GM12878 (cell line): ENCODE data around the gene AMPH. TPM values are rescaled to one million over a fixed set of nuclear protein-coding genes. Genes with fewer than 3 reads are reported as not detected.

ENCODE experiments used
- ATAC-seq: fragments of 200-7000 bp; cut with Tn5 transposase; 3 replicates; pipeline ENCODE4 v1.9.1; 2020; ENCODE audit warnings: mild to moderate bottlenecking, moderate library complexity
- BruUV-seq: library from RNA; stranded (reverse); fragments of 400-500 nt; replicated peaks from 2 replicates; lab custom pipeline; 2021; lab: Mats Ljungman, UMichigan
- CTCF ChIA-PET: fragments of 300-600 bp; sonication (Branson Sonifier 250); formaldehyde crosslinking; extraction: SDS; loops from one replicate; lab custom pipeline; 2021; ENCODE audit warnings: inconsistent platforms; lab: Yijun Ruan, JAX
- POLR2A ChIA-PET: fragments of 350-600 bp; formaldehyde crosslinking; extraction: SDS; loops from one replicate; lab custom pipeline; 2021; ENCODE audit warnings: inconsistent platforms; lab: Charles Lee
- RAD21 ChIA-PET: fragments of 300-600 bp; sonication (Branson Sonifier 250); formaldehyde crosslinking; loops from one replicate; lab custom pipeline; 2023; ENCODE audit warnings: antibody characterized with exemption; ENCODE audit not compliant: unreplicated experiment; lab: Charles Lee
- SMC1A ChIA-PET: fragments of 300-600 bp; sonication (Branson Sonifier 250); formaldehyde crosslinking; loops from one replicate; lab custom pipeline; 2023; ENCODE audit not compliant: unreplicated experiment, uncharacterized antibody; lab: Charles Lee
- DNase-seq: peaks from one replicate; pipeline ENCODE4 v3.0.0-alpha.2; 2011; ENCODE audit warnings: low read depth, low spot score
- FAIRE-seq: peaks from 3 replicates; lab custom pipeline; 2011; peaks lifted over from hg19 to GRCh38; lab: Jason Lieb, UNC
- H2AFZ ChIP-seq: 2 replicates; pipeline ENCODE4 v1.6.0; 2011; ENCODE audit warnings: low read depth, low read length, control low read depth; ENCODE audit not compliant: control insufficient read depth
- H3K27ac ChIP-seq: 2 replicates; pipeline ENCODE4 v1.5.1; 2011; ENCODE audit warnings: control low read depth; ENCODE audit not compliant: control insufficient read depth, insufficient read depth
- H3K27me3 ChIP-seq, 2 experiments: replicated peaks in 1 of 2; 2 replicates each; pipeline versions ENCODE4 v1.6.0 to v1.6.1; 2011; ENCODE audit warnings: low read length in 1 of 2; ENCODE audit not compliant: control insufficient read depth in 2 of 2, insufficient read depth in 2 of 2
- H3K36me3 ChIP-seq, 2 experiments: 2 replicates each; pipeline ENCODE4 v1.5.1; 2011; ENCODE audit warnings: low read length in 1 of 2; ENCODE audit not compliant: control insufficient read depth in 2 of 2, insufficient read depth in 2 of 2
- H3K4me1 ChIP-seq: 2 replicates; pipeline ENCODE4 v1.6.1; 2011; ENCODE audit warnings: mild to moderate bottlenecking, low read length, moderate library complexity, mixed read lengths; ENCODE audit not compliant: control insufficient read depth, insufficient read depth
- H3K4me2 ChIP-seq: 2 replicates; pipeline ENCODE4 v1.6.0; 2011; ENCODE audit warnings: control low read depth; ENCODE audit not compliant: control insufficient read depth, insufficient read depth
- H3K4me3 ChIP-seq: fragments of 200-600 bp; sonication (generic); 2 replicates; pipeline ENCODE4 v1.5.1; 2016
- H3K79me2 ChIP-seq: 2 replicates; pipeline ENCODE4 v1.6.0; 2011; ENCODE audit warnings: low read length; ENCODE audit not compliant: control insufficient read depth, insufficient read depth
- H3K9ac ChIP-seq: 2 replicates; pipeline ENCODE4 v1.8.0; 2011; ENCODE audit warnings: low read length, control low read depth, mixed read lengths; ENCODE audit not compliant: control insufficient read depth, insufficient read depth
- H3K9me3 ChIP-seq: replicated peaks from 3 replicates; pipeline ENCODE4 v1.5.1; 2011; ENCODE audit warnings: mild to moderate bottlenecking, low read length; ENCODE audit not compliant: control insufficient read depth, insufficient read depth
- H4K20me1 ChIP-seq: 2 replicates; pipeline ENCODE4 v1.6.0; 2011; ENCODE audit not compliant: control insufficient read depth, insufficient read depth
- BHLHE40 ChIP-seq, 2 experiments: fragments of 450-650 bp in 1 of 2; IDR thresholded peaks; 2 replicates each; pipeline ENCODE4 v1.6.1; 2011 to 2017; ENCODE audit warnings: low read depth in 2 of 2, borderline replicate concordance in 1 of 2, improper control_type of control experiment in 1 of 2, low read length in 1 of 2, mild to moderate bottlenecking in 1 of 2
- E2F4 ChIP-seq: IDR thresholded peaks from 2 replicates; pipeline ENCODE4 v1.6.1; 2012; ENCODE audit warnings: low read depth, low read length, improper control_type of control experiment
- HDAC6 ChIP-seq: fragments of 200-600 bp; sonication (generic); IDR thresholded peaks from one replicate; pipeline ENCODE4 v1.8.0; 2017; ENCODE audit warnings: antibody characterized with exemption; ENCODE audit not compliant: unreplicated experiment
- MYB ChIP-seq: fragments of 150-350 bp; IDR thresholded peaks from 2 replicates; pipeline ENCODE4 v1.6.1; 2014; ENCODE audit warnings: mild to moderate bottlenecking, low read depth, low read length, borderline replicate concordance
- PML ChIP-seq: IDR thresholded peaks from 2 replicates; pipeline ENCODE4 v1.6.1; 2012; ENCODE audit warnings: low read length, inconsistent platforms
- POLR2AphosphoS5 ChIP-seq: IDR thresholded peaks from 2 replicates; pipeline ENCODE4 v1.6.1; 2011; ENCODE audit warnings: mild to moderate bottlenecking, low read length, inconsistent platforms
- SMC3 ChIP-seq: IDR thresholded peaks from 2 replicates; pipeline ENCODE4 v1.6.1; 2011; ENCODE audit warnings: low read length, improper control_type of control experiment, borderline replicate concordance
- SREBF1 ChIP-seq: IDR thresholded peaks from 2 replicates; pipeline ENCODE4 v1.6.1; 2012; ENCODE audit warnings: mild to moderate bottlenecking, low read length
- ZZZ3 ChIP-seq: IDR thresholded peaks from 2 replicates; pipeline ENCODE4 v1.6.1; 2011; ENCODE audit warnings: low read depth; ENCODE audit not compliant: control insufficient read depth, insufficient read length
- WGBS: methylation state at CpG from one replicate; pipeline ENCODE4 v1.1.6; 2016; ENCODE audit warnings: low lambda C conversion rate; ENCODE audit not compliant: insufficient replicate concordance, insufficient coverage; ENCODE audit errors: missing lambda C conversion rate; 5-methylcytosine and 5-hydroxymethylcytosine counted together
- in situ Hi-C: fragments of 300-500 bp; cut with MboI; formaldehyde crosslinking; loops from 9 replicates; pipeline ENCODE4 v1.14.3; 2018; ENCODE audit warnings: mixed read lengths
- intact Hi-C: fragments of 100-400 bp; cut with micrococcal nuclease; formaldehyde crosslinking; loops from one replicate; pipeline ENCODE4 v1.14.2; 2022; ENCODE audit not compliant: unreplicated experiment
- polyA plus RNA-seq, 11 experiments: library from polyadenylated mRNA; depleted of rRNA in 4 of 11; unstranded in 6 of 11; stranded (reverse) in 5 of 11; fragments of >200 nt; fragmentation: Nextera tagmentation in 4 of 11; fragmentation: Illumina TruSeq in 1 of 11; extraction: Ambion mirVana in 4 of 11; extraction: Trizol in 1 of 11; gene quantifications; 1 replicate in 1 of 11; 2 replicates in 10 of 11; pipeline versions ENCODE4 v1.2.1 to v1.2.3, GENCODE V29; 2011 to 2016; ENCODE audit warnings: inconsistent platforms in 2 of 11, missing spikeins in 2 of 11, low read depth in 1 of 11
- total RNA-seq, 4 experiments: library from RNA; depleted of rRNA in 3 of 4; stranded (reverse); fragments of >200 nt in 3 of 4; fragmentation: Illumina TruSeq in 1 of 4; extraction: Trizol in 1 of 4; gene quantifications; 2 replicates each; pipeline versions ENCODE4 v1.2.1 to v1.2.3, GENCODE V29; 2013 to 2021
- TF ChIP-seq, protein P1 (sequence below): fragments of 450-650 bp; IDR thresholded peaks from 2 replicates; pipeline ENCODE4 v1.6.1; 2017; ENCODE audit warnings: low read depth, mild to moderate bottlenecking, moderate library complexity
- TF ChIP-seq, protein P2 (sequence below): fragments of 450-650 bp; IDR thresholded peaks from 2 replicates; pipeline ENCODE4 v1.6.1; 2017; ENCODE audit warnings: mild to moderate bottlenecking
- TF ChIP-seq, protein P3 (sequence below): fragments of 450-650 bp; IDR thresholded peaks from 2 replicates; pipeline ENCODE4 v1.6.1; 2016; ENCODE audit warnings: mild to moderate bottlenecking

AMPH gene
- total and polyA plus RNA-seq, 10 of the 15 experiments (the other 5 are each of a cell fraction or from before 2014, with no cell fraction given): 0.03 to 0.24 (median 0.08) TPM; not detected in 2

- Histone ChIP-seq H3K27ac (no peak overlapping the region), H3K9ac (no peak overlapping the region), H4K20me1 (no peaks in the 10 kb centered on the region), H3K4me3 (no peak overlapping the region), H3K9me3 (no peaks in the 10 kb centered on the region), H2AFZ (no peak overlapping the region), H3K4me2 (no peak overlapping the region), H3K79me2 (no peaks in the 10 kb centered on the region), H3K4me1 (no peaks in the 10 kb centered on the region)
- DNase-seq: no peak
- ChIA-PET POLR2A (no interaction called here), SMC1A (no interaction called here), RAD21 (interaction anchor here (1.3 kb wide), 1 partner anchor 54 kb away, joined by 3 read pairs; no protein-coding TSS in a partner anchor), CTCF (no interaction called here)
- intact Hi-C loops (no loop called here), in situ Hi-C loops (no loop called here)
- WGBS: 26% methylated on average over 1 of the region's 1 CpG
- TF ChIP-seq POLR2AphosphoS5: no peak
- TF ChIP-seq HDAC6: no peak
- TF ChIP-seq BHLHE40 (IDR thresholded peaks at IDR 0.05; ENCODE audit: borderline replicate concordance in 1 of 2, low read depth in 2 of 2, low read length in 1 of 2): no peak
- no peak for TF ChIP-seq PML
- no peak for TF ChIP-seq SREBF1
- TF ChIP-seq, protein P1, sequence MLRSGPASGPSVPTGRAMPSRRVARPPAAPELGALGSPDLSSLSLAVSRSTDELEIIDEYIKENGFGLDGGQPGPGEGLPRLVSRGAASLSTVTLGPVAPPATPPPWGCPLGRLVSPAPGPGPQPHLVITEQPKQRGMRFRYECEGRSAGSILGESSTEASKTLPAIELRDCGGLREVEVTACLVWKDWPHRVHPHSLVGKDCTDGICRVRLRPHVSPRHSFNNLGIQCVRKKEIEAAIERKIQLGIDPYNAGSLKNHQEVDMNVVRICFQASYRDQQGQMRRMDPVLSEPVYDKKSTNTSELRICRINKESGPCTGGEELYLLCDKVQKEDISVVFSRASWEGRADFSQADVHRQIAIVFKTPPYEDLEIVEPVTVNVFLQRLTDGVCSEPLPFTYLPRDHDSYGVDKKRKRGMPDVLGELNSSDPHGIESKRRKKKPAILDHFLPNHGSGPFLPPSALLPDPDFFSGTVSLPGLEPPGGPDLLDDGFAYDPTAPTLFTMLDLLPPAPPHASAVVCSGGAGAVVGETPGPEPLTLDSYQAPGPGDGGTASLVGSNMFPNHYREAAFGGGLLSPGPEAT: no peak
- no peak for TF ChIP-seq ZZZ3
- TF ChIP-seq, protein P2, sequence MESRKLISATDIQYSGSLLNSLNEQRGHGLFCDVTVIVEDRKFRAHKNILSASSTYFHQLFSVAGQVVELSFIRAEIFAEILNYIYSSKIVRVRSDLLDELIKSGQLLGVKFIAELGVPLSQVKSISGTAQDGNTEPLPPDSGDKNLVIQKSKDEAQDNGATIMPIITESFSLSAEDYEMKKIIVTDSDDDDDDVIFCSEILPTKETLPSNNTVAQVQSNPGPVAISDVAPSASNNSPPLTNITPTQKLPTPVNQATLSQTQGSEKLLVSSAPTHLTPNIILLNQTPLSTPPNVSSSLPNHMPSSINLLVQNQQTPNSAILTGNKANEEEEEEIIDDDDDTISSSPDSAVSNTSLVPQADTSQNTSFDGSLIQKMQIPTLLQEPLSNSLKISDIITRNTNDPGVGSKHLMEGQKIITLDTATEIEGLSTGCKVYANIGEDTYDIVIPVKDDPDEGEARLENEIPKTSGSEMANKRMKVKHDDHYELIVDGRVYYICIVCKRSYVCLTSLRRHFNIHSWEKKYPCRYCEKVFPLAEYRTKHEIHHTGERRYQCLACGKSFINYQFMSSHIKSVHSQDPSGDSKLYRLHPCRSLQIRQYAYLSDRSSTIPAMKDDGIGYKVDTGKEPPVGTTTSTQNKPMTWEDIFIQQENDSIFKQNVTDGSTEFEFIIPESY: no peak
- TF ChIP-seq, protein P3, sequence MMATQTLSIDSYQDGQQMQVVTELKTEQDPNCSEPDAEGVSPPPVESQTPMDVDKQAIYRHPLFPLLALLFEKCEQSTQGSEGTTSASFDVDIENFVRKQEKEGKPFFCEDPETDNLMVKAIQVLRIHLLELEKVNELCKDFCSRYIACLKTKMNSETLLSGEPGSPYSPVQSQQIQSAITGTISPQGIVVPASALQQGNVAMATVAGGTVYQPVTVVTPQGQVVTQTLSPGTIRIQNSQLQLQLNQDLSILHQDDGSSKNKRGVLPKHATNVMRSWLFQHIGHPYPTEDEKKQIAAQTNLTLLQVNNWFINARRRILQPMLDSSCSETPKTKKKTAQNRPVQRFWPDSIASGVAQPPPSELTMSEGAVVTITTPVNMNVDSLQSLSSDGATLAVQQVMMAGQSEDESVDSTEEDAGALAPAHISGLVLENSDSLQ: no peak
- TF ChIP-seq SMC3: no peak
- TF ChIP-seq MYB: no peak
- TF ChIP-seq E2F4: no peak
- TF ChIP-seq, all 136 proteins: peak for 0
- Histone ChIP-seq H3K27me3 (no peaks in the 10 kb centered on the region), H3K36me3 (no peaks in the 10 kb centered on the region)
- ATAC-seq: no peak
- FAIRE-seq: no peak
- BruUV-seq: no TSS peak
Observed at GRCh38 chr7:38452681-38453108, 178.5 kb downstream of the AMPH start.
